Right atrium auricular region (tissue), 2 donors: ENCODE measurements around the gene PDE2A. TPM values are rescaled to one million over a fixed set of nuclear protein-coding genes. Genes with fewer than 3 reads are reported as not detected.
A peak's percentile ranks its signal among the peaks of the same experiment; 100 is the strongest.

Experiments used
- DNase-seq: peaks from one replicate; pipeline ENCODE4 v3.0.0-alpha.2; 2019; ENCODE audit warnings: low spot score
- H3K27ac ChIP-seq, 2 donors: fragments of 200-600 bp; sonication (generic); 1 replicate in 1 of 2; 2 replicates in 1 of 2; pipeline ENCODE4 v1.5.1; 2016 to 2019
- H3K27me3 ChIP-seq, 2 donors: fragments of 200-600 bp; sonication (generic); one replicate each; pipeline versions ENCODE4 v1.5.1 to v1.6.0; 2017 to 2019
- H3K36me3 ChIP-seq: fragments of 200-600 bp; sonication (generic); one replicate; pipeline ENCODE4 v1.5.1; 2016
- H3K4me1 ChIP-seq, 2 donors: fragments of 200-600 bp; sonication (generic); one replicate each; pipeline versions ENCODE4 v1.5.1 to v1.6.0; 2017 to 2019
- H3K4me3 ChIP-seq, 2 donors: fragments of 200-600 bp; sonication (generic); 1 replicate in 1 of 2; 2 replicates in 1 of 2; pipeline ENCODE4 v1.5.1; 2017 to 2019; ENCODE audit warnings: mild to moderate bottlenecking in 1 of 2, moderate library complexity in 1 of 2
- H3K9me3 ChIP-seq, 2 donors: fragments of 200-600 bp; sonication (generic); one replicate each; pipeline ENCODE4 v1.5.1; 2019
- total RNA-seq, 2 donors: library from RNA; depleted of rRNA; stranded (reverse); fragments of >200 nt; gene quantifications; one replicate each; pipeline ENCODE4 v1.1.0, GENCODE V29; 2016
- TF ChIP-seq, protein P1 (sequence below), 2 donors: fragments of 200-600 bp; sonication (generic); IDR thresholded peaks; one replicate each; pipeline ENCODE4 v1.5.1; 2019; ENCODE audit warnings: antibody characterized with exemption in 2 of 2

PDE2A gene
- total RNA-seq, 2 donors from 2014 or later: 23.1 to 34.2 TPM

GRCh38 chr11:72692498-72693237 is 18.4 kb upstream of the PDE2A start:
- TF ChIP-seq, protein P1, sequence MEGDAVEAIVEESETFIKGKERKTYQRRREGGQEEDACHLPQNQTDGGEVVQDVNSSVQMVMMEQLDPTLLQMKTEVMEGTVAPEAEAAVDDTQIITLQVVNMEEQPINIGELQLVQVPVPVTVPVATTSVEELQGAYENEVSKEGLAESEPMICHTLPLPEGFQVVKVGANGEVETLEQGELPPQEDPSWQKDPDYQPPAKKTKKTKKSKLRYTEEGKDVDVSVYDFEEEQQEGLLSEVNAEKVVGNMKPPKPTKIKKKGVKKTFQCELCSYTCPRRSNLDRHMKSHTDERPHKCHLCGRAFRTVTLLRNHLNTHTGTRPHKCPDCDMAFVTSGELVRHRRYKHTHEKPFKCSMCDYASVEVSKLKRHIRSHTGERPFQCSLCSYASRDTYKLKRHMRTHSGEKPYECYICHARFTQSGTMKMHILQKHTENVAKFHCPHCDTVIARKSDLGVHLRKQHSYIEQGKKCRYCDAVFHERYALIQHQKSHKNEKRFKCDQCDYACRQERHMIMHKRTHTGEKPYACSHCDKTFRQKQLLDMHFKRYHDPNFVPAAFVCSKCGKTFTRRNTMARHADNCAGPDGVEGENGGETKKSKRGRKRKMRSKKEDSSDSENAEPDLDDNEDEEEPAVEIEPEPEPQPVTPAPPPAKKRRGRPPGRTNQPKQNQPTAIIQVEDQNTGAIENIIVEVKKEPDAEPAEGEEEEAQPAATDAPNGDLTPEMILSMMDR (IDR thresholded peaks at IDR 0.05): no peak
- peaks cover 99% of the 10 kb centered on the region for H3K36me3 ChIP-seq
- H3K4me1 ChIP-seq: peaks cover 0 to 19% of the 10 kb centered on the region in 2 donors
- no peak for DNase-seq
- no peak overlapping the region for H3K4me3 ChIP-seq
- H3K27ac ChIP-seq: no peak overlapping the region
- no peaks in the 10 kb centered on the region for H3K9me3 ChIP-seq
- no peaks in the 10 kb centered on the region for H3K27me3 ChIP-seq

GRCh38 chr11:72690166-72690565 is 15.9 kb upstream of the PDE2A start:
- Histone ChIP-seq H3K36me3 (peaks cover 92% of the 10 kb centered on the region), H3K27me3 (no peaks in the 10 kb centered on the region), H3K9me3 (no peaks in the 10 kb centered on the region), H3K4me3 (no peak overlapping the region), H3K4me1 (peaks cover 0 to 40% of the 10 kb centered on the region in 2 donors), H3K27ac (no peak overlapping the region)
- TF ChIP-seq, protein P1 (IDR thresholded peaks at IDR 0.05): no peak
- DNase-seq: no peak

DNA sequence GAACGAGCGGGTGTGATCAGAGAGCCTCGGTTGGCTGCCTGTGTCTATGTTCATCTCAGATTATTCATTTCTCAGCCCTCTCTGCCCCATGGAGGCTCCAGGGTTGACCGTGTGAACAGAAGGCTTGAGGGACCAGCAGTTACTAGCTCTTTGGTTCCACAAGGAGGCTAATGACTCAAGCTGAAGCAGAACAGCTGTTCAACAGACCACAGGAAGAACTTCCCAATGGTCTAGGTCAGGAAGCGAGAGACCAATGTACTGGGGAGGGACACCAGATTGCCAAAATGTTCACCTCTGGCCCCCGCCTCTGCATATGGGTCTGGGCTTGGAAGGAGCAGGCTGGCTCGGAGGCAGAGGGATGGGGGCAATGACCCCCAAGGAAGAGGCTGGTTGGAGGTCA is 14.7 kb upstream of the PDE2A start:
- Histone ChIP-seq H3K4me1 (peaks cover 0 to 50% of the 10 kb centered on the region in 2 donors), H3K4me3 (no peak overlapping the region), H3K9me3 (no peaks in the 10 kb centered on the region), H3K36me3 (peaks cover 82% of the 10 kb centered on the region), H3K27ac (no peak overlapping the region), H3K27me3 (no peaks in the 10 kb centered on the region)
- no peak for DNase-seq
- TF ChIP-seq, protein P1 (IDR thresholded peaks at IDR 0.05): no peak

DNA sequence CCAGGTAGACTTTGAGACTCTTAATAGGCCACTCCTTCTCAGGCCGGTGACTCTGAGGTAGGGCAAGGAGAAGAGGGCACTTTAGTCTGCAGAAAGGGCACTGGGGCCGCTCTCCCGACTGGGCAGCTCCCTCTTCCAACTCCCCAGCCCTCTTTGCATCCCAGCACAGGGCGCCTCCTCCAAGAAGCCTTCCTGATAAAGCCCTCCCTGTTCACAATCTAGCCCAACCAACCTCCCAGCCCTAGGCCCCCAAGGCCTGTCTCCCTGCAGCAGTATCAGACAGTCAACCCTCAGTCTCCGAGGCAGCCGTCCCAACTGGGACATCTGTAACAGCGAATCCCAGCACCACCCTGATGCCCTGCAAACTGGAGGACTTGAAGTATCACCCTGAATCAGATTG is 14.3 kb upstream of the PDE2A start:
- no peak overlapping the region for H3K4me3 ChIP-seq
- H3K27ac ChIP-seq: no peak overlapping the region
- H3K9me3 ChIP-seq: no peaks in the 10 kb centered on the region
- TF ChIP-seq, protein P1 (IDR thresholded peaks at IDR 0.05): no peak
- H3K36me3 ChIP-seq: peaks cover 78% of the 10 kb centered on the region
- no peaks in the 10 kb centered on the region for H3K27me3 ChIP-seq
- DNase-seq: no peak
- H3K4me1 ChIP-seq: peaks cover 0 to 50% of the 10 kb centered on the region in 2 donors

- Histone ChIP-seq H3K36me3 (peaks cover 66% of the 10 kb centered on the region), H3K27ac (peak overlapping the region; percentile 50 to 66), H3K27me3 (no peaks in the 10 kb centered on the region), H3K9me3 (no peaks in the 10 kb centered on the region), H3K4me1 (peaks cover 0 to 50% of the 10 kb centered on the region in 2 donors), H3K4me3 (no peak overlapping the region)
- no peak for DNase-seq
- TF ChIP-seq, protein P1 (IDR thresholded peaks at IDR 0.05): no peak
Observed at GRCh38 chr11:72687326-72687725, 13.1 kb upstream of the PDE2A start.
